DMS79 treated with DMSO at 0.1 percent for 48 hours (cell line): ENCODE measurements around the gene DCUN1D1.
A peak's percentile ranks its signal among the peaks of the same experiment; 100 is the strongest.
"Not testable (repeated sequence)": the region's sequence is repeated elsewhere in the genome, so short reads cannot be mapped to it uniquely, and the experiment has no call there.

Source experiments
- DNase-seq: peaks from one replicate; lab custom pipeline; 2025; lab: John Stamatoyannopoulos, UW

Gene DCUN1D1

GRCh38 chr3:182980204-182981037 is at the start of gene DCUN1D1:
DCUN1D1 (minus strand) TSS chr3:182980538; CDS start chr3:182980489, 49 bp downstream.
- DNase-seq: peak; percentile 71

DNA sequence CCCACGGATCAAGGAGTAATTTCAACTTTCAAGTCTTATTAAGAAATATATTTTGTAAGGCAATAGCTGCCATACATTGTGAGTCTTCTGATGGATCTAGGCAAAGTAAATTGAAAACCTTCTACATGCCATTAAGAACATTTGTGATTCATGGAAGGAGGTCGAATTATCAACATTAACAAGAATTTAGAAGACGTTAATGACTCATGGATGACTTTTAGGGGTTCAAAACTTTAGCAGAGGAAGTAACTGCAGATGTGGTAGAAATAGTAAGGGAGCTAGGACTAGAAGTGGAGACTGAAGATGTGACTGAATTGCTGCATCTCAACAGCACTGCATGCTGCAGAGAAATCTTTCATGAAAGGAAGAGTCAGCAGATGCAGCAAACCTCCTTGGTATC is 48.1 kb upstream of the DCUN1D1 start:
- no peak for DNase-seq

DNA sequence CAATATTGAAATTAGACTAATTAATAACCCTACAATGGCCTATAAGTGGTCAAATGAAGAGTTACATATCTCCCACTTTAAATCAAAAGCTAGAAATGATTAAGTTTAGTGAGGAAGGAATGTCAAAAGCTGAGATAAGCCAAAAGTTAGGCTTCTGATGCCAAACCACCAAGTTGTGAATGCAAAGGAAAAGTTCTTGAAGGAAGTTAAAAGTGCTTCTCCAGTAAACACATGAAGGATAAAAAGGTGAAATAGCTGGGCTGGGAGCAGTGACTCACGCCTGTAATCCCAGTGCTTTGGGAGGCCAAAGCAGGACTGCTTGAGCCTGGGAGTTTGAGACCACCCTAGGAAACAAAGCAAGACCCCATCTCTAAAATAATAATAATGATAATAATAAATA is 46.9 kb upstream of the DCUN1D1 start:
- no peak for DNase-seq

- no peak for DNase-seq
Observed at GRCh38 chr3:183022936-183023516, 42.7 kb upstream of the DCUN1D1 start.

DNA sequence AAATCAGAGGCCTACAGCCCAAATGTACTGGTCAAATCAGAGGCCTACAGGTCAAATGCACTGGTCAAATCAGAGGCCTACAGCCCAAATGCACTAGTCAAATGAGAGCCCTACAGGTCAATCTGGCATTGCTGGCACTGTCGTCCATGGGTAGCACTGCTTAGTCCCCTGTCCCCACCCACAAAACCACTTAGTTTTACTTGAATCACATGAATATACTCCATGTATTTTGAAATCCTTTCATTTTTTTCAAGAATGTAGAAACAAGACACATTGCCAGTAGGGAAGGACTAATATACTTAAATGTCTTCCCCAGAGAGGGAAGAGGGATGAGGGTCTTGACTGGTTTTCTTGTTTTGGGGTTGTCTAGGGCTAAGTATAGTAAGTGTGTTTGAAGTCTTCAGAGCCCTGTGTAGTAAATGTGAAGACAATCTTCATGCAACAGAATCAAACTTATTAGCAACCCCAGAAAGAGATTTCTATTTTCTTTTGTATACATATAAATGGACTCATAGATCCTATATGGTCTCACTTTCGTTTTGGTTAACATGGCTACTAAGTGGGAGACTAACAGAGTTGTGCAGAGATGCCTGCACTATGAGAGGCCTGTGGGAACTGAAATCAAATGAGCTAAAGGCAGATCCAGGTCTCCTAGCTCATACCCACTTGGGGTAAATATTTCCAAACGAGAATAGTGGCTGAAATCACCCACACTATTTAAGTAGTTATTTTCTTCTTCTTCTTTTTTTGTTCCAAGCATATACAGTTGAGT is 38.3 kb upstream of the DCUN1D1 start:
- no peak for DNase-seq

DNA sequence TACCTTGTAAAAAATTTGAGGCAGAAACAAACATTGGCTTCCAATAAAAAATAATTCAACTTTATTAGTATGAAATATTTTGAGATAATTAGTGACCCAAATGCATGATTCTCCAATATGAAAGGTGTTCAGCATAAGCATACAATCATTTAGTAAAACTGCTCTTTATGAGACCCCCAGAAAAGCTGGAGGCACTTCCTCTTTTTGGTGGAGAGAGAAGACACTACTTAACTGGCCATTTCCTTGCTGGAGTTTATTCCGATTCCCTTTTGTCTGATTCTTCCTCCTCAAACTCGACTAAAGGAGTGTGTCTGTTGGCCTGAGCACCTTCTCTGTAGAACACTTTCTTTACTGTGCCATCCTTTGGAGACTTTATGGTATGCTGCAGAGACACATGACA is 34.8 kb upstream of the DCUN1D1 start:
- DNase-seq: no peak

- no peak for DNase-seq
Observed at GRCh38 chr3:183013856-183014255, 33.5 kb upstream of the DCUN1D1 start.

DNA sequence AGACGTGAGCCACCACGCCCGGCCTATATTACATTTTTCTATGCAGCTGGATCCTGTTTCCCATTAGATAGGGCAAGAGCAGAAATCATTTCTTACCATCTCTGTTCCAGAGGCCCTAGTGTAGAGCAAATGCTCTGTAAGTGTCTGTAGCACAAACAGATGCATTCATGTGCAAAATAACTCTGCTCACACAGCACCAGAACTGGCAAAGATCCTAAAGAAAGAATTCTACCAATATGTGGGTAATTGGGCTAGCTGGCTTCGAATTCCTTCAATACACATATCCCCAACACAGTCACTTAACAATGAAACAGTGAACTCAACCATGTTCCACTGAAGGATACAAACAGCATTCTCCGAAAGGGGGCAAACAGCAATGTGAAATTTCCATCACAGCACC is 32.7 kb upstream of the DCUN1D1 start:
- no peak for DNase-seq

GRCh38 chr3:183008800-183009199 is 28.5 kb upstream of the DCUN1D1 start:
- no peak for DNase-seq

GRCh38 chr3:183008303-183008702 is 28.0 kb upstream of the DCUN1D1 start:
- no peak for DNase-seq

GRCh38 chr3:183006396-183007002 is 26.2 kb upstream of the DCUN1D1 start:
- no peak for DNase-seq

DNA sequence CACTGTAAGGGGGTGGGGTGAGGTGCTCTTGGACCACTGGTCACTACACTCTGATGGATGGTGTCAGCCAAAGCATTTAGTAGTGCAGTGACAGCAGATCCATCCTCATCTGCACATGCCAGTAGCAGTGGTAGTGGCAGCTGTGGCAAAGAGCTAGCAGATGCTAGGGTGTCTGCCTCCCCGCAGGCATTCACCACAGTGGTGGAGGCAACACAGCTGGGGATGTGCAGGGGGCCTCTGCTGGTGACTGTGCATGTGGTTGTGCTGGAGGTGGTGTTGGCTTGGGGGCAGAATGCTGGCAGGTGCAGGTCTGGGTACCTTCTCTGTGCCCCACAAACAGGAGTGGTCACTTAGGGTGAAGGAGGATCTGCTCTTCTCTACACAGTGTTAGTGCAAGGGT is 19.4 kb upstream of the DCUN1D1 start:
- no peak for DNase-seq

GRCh38 chr3:182993486-182994201 is 13.3 kb upstream of the DCUN1D1 start:
- not testable (repeated sequence) for DNase-seq

- peak; percentile 74 for DNase-seq
Observed at GRCh38 chr3:182989566-182989965, 9.2 kb upstream of the DCUN1D1 start.

GRCh38 chr3:182986021-182986420 is 5.7 kb upstream of the DCUN1D1 start:
- DNase-seq: no peak

DNA sequence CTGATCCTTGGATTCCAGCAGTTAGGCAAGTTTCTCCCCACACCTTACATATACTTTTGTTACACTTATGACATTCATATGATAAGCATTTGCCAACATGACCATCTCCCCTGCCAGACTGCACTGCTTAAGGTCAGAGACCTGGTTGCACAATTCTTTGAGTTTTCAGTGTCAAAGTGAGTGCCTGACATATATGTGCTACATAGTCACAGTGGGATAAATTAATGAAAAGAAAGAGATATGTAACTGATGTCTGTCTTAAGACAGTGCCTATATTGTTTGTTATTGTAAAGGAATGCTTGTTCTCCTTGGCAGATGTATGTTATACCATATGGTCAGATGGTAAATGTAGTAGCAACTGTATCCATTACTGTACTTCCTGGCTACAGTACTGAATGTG is 3.5 kb upstream of the DCUN1D1 start:
- DNase-seq: no peak

DNA sequence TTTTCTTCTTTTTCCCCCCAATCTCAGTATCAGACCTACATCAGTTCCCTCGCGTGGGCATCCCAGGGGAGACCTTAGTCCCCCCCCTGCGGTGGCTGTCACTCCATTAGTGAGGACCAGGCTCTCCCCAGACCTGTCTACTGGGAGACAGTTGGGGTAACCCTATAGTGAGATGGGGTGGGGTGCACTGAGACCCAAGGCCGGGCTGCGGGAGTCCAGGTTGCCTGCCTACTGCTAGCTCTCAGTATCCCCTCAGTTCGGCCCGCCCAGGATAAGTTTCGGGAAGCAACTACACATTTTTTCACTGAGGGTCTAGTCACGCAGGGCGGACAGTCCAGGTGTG is 671 bp upstream of the DCUN1D1 start:
- DNase-seq: no peak

GRCh38 chr3:182979674-182980191 is 605 bp downstream of the DCUN1D1 start:
- DNase-seq: peak; percentile 74

DNA sequence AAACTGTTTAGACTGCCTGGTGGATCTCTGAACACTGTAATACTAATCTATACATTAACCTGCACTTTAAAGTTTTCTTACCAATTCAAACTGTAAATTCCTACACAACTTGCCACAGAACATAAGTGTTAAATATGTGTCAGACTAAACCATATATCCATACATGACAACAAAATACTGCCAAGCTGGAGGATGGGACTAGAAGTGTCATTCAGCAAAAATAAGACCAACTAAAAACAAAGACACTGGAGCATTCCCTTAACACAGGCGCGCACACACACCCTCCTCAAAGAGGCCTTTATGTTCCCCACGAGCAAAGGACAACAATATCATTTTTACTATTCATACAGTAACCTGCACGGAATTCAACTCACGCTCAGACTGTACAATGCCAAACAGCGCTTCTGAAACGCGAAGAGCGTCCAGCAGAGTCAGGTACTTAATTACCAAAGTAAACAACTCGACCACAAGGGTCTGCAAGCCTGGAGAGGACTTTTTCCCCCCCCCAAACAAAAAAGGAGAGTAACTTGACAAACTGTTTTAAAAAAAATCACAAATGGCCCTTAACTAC is 1.1 kb downstream of the DCUN1D1 start:
- peak; percentile 74 for DNase-seq

GRCh38 chr3:182978387-182978786 is 2.0 kb downstream of the DCUN1D1 start:
- no peak for DNase-seq

GRCh38 chr3:182973047-182973446 is 7.3 kb downstream of the DCUN1D1 start:
- no peak for DNase-seq
